GM12891 (cell line): ENCODE data around the gene DMD.
"Not testable (repeated sequence)": the region's sequence is repeated elsewhere in the genome, so short reads cannot be mapped to it uniquely, and the experiment has no call there.

Experiments used
- DNase-seq: peaks from one replicate; pipeline ENCODE4 v3.0.0; 2011; ENCODE audit warnings: low spot score; ENCODE audit not compliant: insufficient read length
- FAIRE-seq: peaks from 2 replicates; lab custom pipeline; 2011; peaks lifted over from hg19 to GRCh38; lab: Jason Lieb, UNC
- PAX5 ChIP-seq: IDR thresholded peaks from 2 replicates; pipeline ENCODE4 v1.6.1; 2011; ENCODE audit warnings: low read length, moderate library complexity, mild to moderate bottlenecking; ENCODE audit not compliant: insufficient read depth, severe bottlenecking
- POLR2A ChIP-seq: IDR thresholded peaks from 2 replicates; pipeline ENCODE4 v1.6.1; 2011; ENCODE audit warnings: low read depth, low read length, control low read depth
- POLR2AphosphoS5 ChIP-seq: IDR thresholded peaks from 2 replicates; pipeline ENCODE4 v1.6.1; 2011; ENCODE audit warnings: low read depth, low read length, control low read depth
- POU2F2 ChIP-seq: IDR thresholded peaks from 2 replicates; pipeline ENCODE4 v1.6.1; 2011; ENCODE audit warnings: low read depth, mild to moderate bottlenecking, control low read depth, low read length, moderate library complexity
- SPI1 ChIP-seq: IDR thresholded peaks from 2 replicates; pipeline ENCODE4 v1.6.1; 2011; ENCODE audit warnings: low read depth, low read length, control low read depth
- TAF1 ChIP-seq: IDR thresholded peaks from 2 replicates; pipeline ENCODE4 v1.6.1; 2011; ENCODE audit warnings: low read depth, low read length, control low read depth

DMD gene

DNA sequence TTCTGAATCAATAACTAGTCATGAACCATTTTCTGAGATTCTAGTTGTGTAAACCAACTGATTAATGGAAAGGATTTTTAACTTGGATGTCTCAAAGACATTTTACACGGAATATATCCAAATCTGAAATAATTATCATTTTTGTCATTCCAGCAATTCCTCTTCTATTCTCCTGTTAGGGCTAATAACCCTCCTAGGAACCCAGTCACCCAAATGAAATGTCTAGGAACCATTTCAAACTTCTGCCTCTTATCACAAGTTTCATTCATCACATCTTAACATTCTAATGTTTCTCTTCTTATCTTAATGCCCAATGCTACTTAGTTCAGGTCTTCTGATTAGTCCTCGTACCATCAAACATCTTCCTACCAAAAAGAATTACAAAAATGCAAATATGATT, 639.8 kb downstream of the DMD start:
- DNase-seq (no peak), FAIRE-seq (no peak)
- TF ChIP-seq POLR2AphosphoS5: no peak
- no peak for TF ChIP-seq TAF1
- no peak for TF ChIP-seq SPI1
- TF ChIP-seq POU2F2: no peak
- no peak for TF ChIP-seq PAX5
- no peak for TF ChIP-seq POLR2A

DNA sequence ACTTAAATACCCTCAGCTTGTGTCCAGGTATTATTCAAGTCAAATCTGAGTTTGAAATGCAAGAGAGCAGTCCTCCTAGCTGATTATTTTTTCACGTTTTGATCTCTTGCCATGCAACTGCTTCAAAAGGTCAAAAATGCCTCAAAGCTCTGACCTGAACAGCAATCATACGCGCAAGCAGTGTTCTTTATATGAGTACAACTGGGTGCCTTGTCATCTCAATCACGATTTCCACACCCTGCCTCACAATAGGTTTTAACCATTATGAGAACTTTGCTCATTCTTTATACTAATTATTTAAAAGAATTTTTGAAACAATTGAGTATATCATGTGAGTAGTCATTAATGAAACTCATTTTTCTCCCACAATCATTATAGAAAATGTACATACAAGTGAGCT, 649.1 kb downstream of the DMD start:
- TF ChIP-seq TAF1 (no peak), POLR2AphosphoS5 (no peak), SPI1 (no peak), POLR2A (no peak), POU2F2 (no peak), PAX5 (no peak)
- FAIRE-seq (no peak), DNase-seq (no peak)

DNA sequence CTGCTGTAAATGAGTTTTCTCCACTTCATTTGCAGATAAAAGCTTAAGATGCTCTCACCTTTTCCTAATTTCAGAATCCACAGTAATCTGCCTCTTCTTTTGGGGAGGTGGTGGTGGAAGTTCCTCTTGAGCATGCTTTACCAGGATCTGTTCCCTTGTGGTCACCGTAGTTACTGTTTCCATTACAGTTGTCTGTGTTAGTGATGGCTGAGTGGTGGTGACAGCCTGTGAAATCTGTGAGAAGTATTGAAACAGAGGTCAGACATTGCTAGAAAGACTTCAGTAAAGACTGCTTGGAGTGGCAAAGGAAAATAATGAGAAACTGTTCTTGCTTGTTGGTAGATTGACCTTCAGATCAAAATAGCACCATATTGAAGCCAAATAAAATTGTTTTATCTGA, 666.2 kb downstream of the DMD start:
- DNase-seq: no peak
- no peak for FAIRE-seq
- TF ChIP-seq SPI1: no peak

DNA sequence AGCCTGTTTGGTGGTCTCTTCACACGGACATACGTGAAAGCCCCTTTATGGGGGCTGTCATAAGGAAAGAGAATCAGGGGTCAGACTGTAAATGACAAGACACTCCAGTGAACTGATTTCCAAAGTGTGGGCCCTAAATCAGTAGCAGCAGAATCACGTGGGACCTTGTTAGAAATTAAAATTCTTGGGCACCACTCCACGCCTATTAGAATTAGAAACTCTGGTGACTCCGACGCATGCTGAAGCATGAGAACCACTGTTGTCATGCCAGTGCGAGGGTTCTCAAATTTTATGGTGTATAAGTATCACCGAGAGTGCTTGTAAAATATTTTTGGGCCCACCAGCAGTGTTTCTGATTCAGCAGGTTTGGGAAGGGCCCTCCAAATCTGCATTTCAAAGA, 672.8 kb downstream of the DMD start:
- FAIRE-seq: no peak
- no peak for DNase-seq
- no peak for TF ChIP-seq POU2F2
- no peak for TF ChIP-seq TAF1
- TF ChIP-seq PAX5: no peak
- TF ChIP-seq SPI1: no peak
- no peak for TF ChIP-seq POLR2A
- TF ChIP-seq POLR2AphosphoS5: no peak

DNA sequence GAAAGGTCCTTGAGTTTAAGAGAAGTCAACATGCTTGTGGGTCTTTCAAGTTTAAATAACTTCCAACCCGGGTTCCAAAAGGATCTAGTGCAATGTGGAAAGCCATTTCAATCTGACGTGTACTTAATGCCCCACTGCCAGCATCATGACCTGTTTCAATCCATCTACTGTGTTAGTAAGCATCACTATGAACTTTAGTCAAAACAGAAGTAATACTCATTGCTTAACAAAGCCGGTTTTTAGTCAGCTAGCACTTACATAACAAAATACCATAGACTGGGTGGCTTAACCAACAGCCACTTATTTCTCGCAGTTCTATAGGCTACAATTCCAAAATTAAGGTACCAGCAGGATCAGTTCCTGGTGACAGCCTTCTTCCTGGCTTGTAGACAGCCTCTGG, 677.5 kb downstream of the DMD start:
- DNase-seq: no peak

DNA sequence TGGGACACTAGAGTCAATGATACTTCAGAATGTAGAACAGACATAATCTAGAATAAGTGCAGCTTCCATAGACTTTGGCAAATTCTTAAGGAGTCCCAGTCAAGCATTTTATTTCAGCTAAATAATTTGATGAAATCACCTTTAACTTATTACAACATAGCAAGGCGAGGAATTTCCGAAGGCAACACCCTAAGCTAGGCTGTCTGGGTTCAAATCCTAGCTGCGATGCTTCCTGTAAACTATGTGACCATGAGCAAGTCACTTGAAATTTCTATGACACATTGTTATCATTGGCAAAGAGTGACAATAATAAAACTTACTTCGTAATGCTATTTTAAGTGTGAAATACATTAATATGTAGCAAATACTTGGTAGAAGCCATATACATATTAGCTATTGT, 679.1 kb downstream of the DMD start:
- FAIRE-seq (no peak), DNase-seq (no peak)
- TF ChIP-seq POLR2AphosphoS5 (no peak), POLR2A (no peak)

More for the DNA sequence above, 677.5 kb downstream of the DMD start:
- TF ChIP-seq TAF1 (no peak), POU2F2 (no peak), POLR2A (no peak), POLR2AphosphoS5 (no peak), SPI1 (no peak), PAX5 (no peak)
- no peak for FAIRE-seq

DNA sequence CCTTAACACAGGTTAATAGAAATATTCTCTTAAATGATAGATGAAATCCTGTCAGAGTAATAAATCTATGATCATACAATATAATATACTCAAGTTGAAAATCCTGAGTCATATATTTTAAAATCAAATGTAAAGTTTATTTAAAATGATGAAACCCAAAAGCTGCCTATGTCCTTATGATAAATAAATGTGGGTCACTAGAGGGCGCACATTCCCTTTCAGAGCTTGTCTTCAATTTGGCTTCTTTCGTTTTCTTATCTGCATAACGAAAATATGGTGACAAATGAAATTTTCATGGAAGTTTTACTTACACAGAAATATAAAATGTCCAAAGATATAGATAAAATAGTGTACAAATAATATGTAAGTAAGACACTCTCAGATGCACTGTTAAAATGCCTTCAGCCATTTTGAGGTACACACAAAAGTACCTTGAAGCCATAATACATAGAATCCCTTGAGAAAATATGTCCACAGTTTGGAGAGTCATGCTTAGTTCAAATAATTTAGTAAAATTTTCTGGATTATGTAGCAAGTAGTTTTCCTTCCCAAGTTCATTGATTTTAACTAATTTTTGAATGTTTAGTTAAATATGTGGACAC, 680.4 kb downstream of the DMD start:
- FAIRE-seq (no peak), DNase-seq (no peak)
- TF ChIP-seq POU2F2 (no peak), PAX5 (no peak), SPI1 (no peak), POLR2A (no peak), POLR2AphosphoS5 (no peak)

DNA sequence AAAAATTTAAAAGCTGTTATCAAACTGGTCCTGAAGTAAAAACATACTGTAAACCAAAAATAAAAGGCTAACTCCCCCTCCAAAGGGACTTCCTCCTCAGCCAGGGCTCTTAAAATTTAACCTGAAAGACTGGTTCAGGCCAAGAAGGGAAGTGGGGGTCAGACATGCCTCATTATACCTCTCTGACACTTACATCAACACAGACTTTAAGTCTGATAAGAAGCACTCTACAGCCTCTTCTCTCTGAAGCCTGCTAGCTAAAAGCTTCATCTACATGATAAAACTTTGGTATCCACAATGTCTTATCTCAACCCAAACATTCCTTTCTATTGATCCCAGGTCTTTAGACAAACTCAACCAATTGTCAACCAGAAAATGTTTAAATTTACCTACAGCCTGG, 682.9 kb downstream of the DMD start:
- not testable (repeated sequence) for DNase-seq, FAIRE-seq

DNA sequence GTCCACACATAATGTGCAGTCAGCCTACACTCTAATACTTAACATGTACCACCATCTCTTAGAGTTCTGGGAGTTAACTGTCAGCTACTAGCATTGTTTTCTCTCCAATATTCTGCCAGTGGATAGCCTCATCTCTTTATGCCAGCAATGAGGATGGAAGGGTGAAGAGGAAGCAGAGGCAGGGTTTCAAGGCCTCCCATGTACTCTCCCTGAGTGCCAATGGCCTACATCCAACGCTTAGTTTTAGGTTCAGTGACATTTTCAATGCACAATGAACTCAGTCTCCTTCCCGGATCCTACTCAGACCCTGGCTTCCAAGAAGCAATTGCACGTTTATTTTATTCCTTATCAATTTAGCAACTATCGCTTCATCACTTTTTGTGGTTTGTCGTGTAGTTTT, 686.1 kb downstream of the DMD start:
- TF ChIP-seq SPI1: no peak
- no peak for TF ChIP-seq POLR2AphosphoS5
- no peak for TF ChIP-seq TAF1
- TF ChIP-seq POU2F2: no peak
- no peak for TF ChIP-seq PAX5
- TF ChIP-seq POLR2A: no peak
- DNase-seq (no peak), FAIRE-seq (no peak)

DNA sequence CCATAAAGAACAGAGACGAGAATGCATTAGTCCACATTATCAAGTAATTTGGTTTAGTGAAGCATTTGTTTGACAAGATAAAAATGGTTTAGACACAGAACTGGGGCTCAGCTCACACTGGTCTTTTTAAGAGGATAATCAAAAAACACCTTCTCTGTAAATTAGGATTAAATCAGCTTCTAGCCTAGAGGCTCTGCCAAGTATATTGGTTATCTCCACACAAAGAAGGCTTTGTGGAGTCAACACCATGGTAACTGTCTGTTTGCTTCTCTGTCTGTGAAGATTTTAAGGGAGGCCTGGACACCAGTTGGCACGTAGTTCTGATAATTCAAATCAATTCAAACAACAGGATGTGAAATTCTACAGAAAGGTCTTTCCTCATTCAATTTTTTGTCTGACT, 687.0 kb downstream of the DMD start:
- no peak for DNase-seq
- no peak for TF ChIP-seq POLR2A
- TF ChIP-seq POLR2AphosphoS5: no peak
- TF ChIP-seq TAF1: no peak
- TF ChIP-seq SPI1: no peak
- no peak for TF ChIP-seq PAX5
- no peak for TF ChIP-seq POU2F2
- FAIRE-seq: no peak
